Natural killer cell (primary cell): Measurements from ENCODE around the gene SNTA1. TPM values are rescaled to one million over a fixed set of nuclear protein-coding genes. Genes with fewer than 3 reads are reported as not detected.

Experiments used
- ATAC-seq, 3 donors: fragments of 150-1000 bp in 2 of 3; fragments of 200-7000 bp in 1 of 3; cut with Tn5 transposase; 1 replicate in 1 of 3; 2 replicates in 2 of 3; pipeline ENCODE4 v1.10.0; 2021; ENCODE audit warnings: mild to moderate bottlenecking in 2 of 3, moderate library complexity in 2 of 3
- DNase-seq, 2 donors: peaks; one replicate each; pipeline versions ENCODE4 v3.0.0 to v3.0.0-alpha.2; 2013 to 2021; ENCODE audit warnings: mixed read lengths in 1 of 2
- H3K27ac ChIP-seq: one replicate; pipeline ENCODE4 v1.5.1; 2013; ENCODE audit warnings: mild to moderate bottlenecking, low read length
- H3K27me3 ChIP-seq: one replicate; pipeline ENCODE4 v1.6.1; 2013; ENCODE audit warnings: low read length; ENCODE audit not compliant: control insufficient read depth, insufficient read depth
- H3K36me3 ChIP-seq: one replicate; pipeline ENCODE4 v1.6.1; 2013; ENCODE audit warnings: low read length; ENCODE audit not compliant: control insufficient read depth, insufficient read depth
- H3K4me1 ChIP-seq: one replicate; pipeline ENCODE4 v1.6.1; 2013; ENCODE audit warnings: low read length; ENCODE audit not compliant: control insufficient read depth, insufficient read depth
- H3K4me3 ChIP-seq: one replicate; pipeline ENCODE4 v1.5.1; 2013; ENCODE audit warnings: low read length
- H3K9me3 ChIP-seq: one replicate; pipeline ENCODE4 v1.6.1; 2013; ENCODE audit warnings: low read length; ENCODE audit not compliant: control insufficient read depth, insufficient read depth
- H3K27ac Mint-ChIP-seq, 2 donors: one replicate each; pipeline ENCODE4 v1.8.0; 2022; ENCODE audit warnings: mild to moderate bottlenecking in 2 of 2, mixed read lengths in 2 of 2, moderate library complexity in 1 of 2
- H3K27me3 Mint-ChIP-seq, 2 donors: one replicate each; pipeline ENCODE4 v1.8.0; 2022; ENCODE audit warnings: low read depth in 2 of 2, mixed read lengths in 2 of 2
- H3K36me3 Mint-ChIP-seq: one replicate; pipeline ENCODE4 v1.8.0; 2022; ENCODE audit warnings: mixed read lengths
- H3K4me1 Mint-ChIP-seq, 2 donors: one replicate each; pipeline ENCODE4 v1.8.0; 2022; ENCODE audit warnings: mixed read lengths in 2 of 2
- H3K4me3 Mint-ChIP-seq: one replicate; pipeline ENCODE4 v1.8.0; 2022; ENCODE audit warnings: mild to moderate bottlenecking, moderate library complexity, mixed read lengths
- H3K9me3 Mint-ChIP-seq, 2 donors: one replicate each; pipeline ENCODE4 v1.8.0; 2022; ENCODE audit warnings: mixed read lengths in 2 of 2
- CTCF ChIP-seq: fragments of 200-600 bp; IDR thresholded peaks from one replicate; pipeline ENCODE4 v1.8.0; 2022; ENCODE audit warnings: antibody characterized with exemption
- WGBS: methylation state at CpG from one replicate; pipeline ENCODE4 v1.1.7; 2013; ENCODE audit warnings: missing lambda C conversion rate; ENCODE audit not compliant: insufficient coverage; 5-methylcytosine and 5-hydroxymethylcytosine counted together
- intact Hi-C: fragments of 100-400 bp; cut with micrococcal nuclease; formaldehyde crosslinking; loops from one replicate; pipeline ENCODE4 v1.14.2; 2022
- total RNA-seq, 4 donors: library from RNA; stranded (reverse); fragments of 120-200 nt in 1 of 4; gene quantifications; one replicate each; pipeline versions ENCODE4 v1.2.3 to v1.2.4, GENCODE V29; 2013 to 2022

SNTA1 gene
- total RNA-seq, 3 donors from 2014 or later (not counting 1 experiment from before 2014, with no cell fraction given), result 1.2 to 2.4 (median 1.8) TPM

- H3K36me3 ChIP-seq, result peaks cover 68% of the 10 kb centered on the region
- H3K4me3 ChIP-seq, result no peak overlapping the region
- Mint-ChIP-seq H3K27ac (no peak overlapping the region), H3K9me3 (no peaks in the 10 kb centered on the region), H3K36me3 (peaks cover 38% of the 10 kb centered on the region), H3K4me3 (no peak overlapping the region), H3K4me1 (no peaks in the 10 kb centered on the region), H3K27me3 (no peaks in the 10 kb centered on the region)
- no peak for TF ChIP-seq CTCF
- 100% methylated on average over 1 of the region's 1 CpG for WGBS
- H3K4me1 ChIP-seq, result no peaks in the 10 kb centered on the region
- ATAC-seq (no peak), DNase-seq (no peak)
- intact Hi-C loops, result no loop called here
- no peaks in the 10 kb centered on the region for H3K9me3 ChIP-seq
- H3K27ac ChIP-seq, result no peak overlapping the region
- no peaks in the 10 kb centered on the region for H3K27me3 ChIP-seq
Observed at GRCh38 chr20:33362898-33363297, 80.7 kb downstream of the SNTA1 start.

GRCh38 chr20:33359399-33360261, 83.9 kb downstream of the SNTA1 start:
- H3K4me3 Mint-ChIP-seq, result no peak overlapping the region
- Histone ChIP-seq H3K4me3 (no peak overlapping the region), H3K27ac (no peak overlapping the region), H3K27me3 (no peaks in the 10 kb centered on the region), H3K4me1 (no peaks in the 10 kb centered on the region), H3K36me3 (peaks cover 46% of the 10 kb centered on the region), H3K9me3 (no peaks in the 10 kb centered on the region)
- peaks cover 38% of the 10 kb centered on the region for H3K36me3 Mint-ChIP-seq
- 96% methylated on average over 6 of the region's 8 CpGs for WGBS
- H3K27me3 Mint-ChIP-seq, result no peaks in the 10 kb centered on the region
- H3K4me1 Mint-ChIP-seq, result no peaks in the 10 kb centered on the region
- no peak for DNase-seq
- no peak overlapping the region for H3K27ac Mint-ChIP-seq
- ATAC-seq, result no peak
- intact Hi-C loops, result no loop called here
- no peak for TF ChIP-seq CTCF
- no peaks in the 10 kb centered on the region for H3K9me3 Mint-ChIP-seq

Other genes starting within 250 kb of the SNTA1 start
- not detected for gene BPIFA3, start 226.4 kb downstream of the SNTA1 start, total RNA-seq
- not detected for gene BPIFA1, start 207.8 kb downstream of the SNTA1 start, total RNA-seq
- gene BPIFB1, start 160.5 kb downstream of the SNTA1 start, total RNA-seq, result not detected
- gene CDK5RAP1, start 42.2 kb downstream of the SNTA1 start, total RNA-seq, result 10 to 100 TPM; 59.7 to 71.5 (median 62.6) TPM
- gene CBFA2T2, start 46.3 kb upstream of the SNTA1 start, total RNA-seq, result 10 to 100 TPM; 16.5 to 27.5 (median 18.5) TPM
- under 1 TPM; 0.25 to 0.41 (median 0.33) TPM for gene C20orf144, start 218.6 kb upstream of the SNTA1 start, total RNA-seq
- gene ACTL10, start 223.2 kb upstream of the SNTA1 start, total RNA-seq, result 1 to 10 TPM in 2 of 3 donors, under 1 TPM in 1; 0.80 to 2.2 (median 1.1) TPM
- gene NECAB3, start 230.7 kb upstream of the SNTA1 start, total RNA-seq, result 10 to 100 TPM in 2 of 3 donors, 1 to 10 TPM in 1; 9.7 to 18.1 (median 13.4) TPM
- gene E2F1, start 242.6 kb upstream of the SNTA1 start, total RNA-seq, result 1 to 10 TPM; 4.6 to 5.6 (median 4.7) TPM